Hippocampal formation (tissue), 2 donors: ENCODE data around the gene C6orf89.
A peak's percentile ranks its signal among the peaks of the same experiment; 100 is the strongest.
"Not testable (repeated sequence)": the region's sequence is repeated elsewhere in the genome, so short reads cannot be mapped to it uniquely, and the experiment has no call there.

Experiments used
- DNase-seq, 2 donors: peaks; one replicate each; lab custom pipeline; 2025; lab: John Stamatoyannopoulos, UW

C6orf89 gene

GRCh38 chr6:36888115-36888643 lies 2.4 kb downstream of the C6orf89 start:
- DNase-seq, result no peak

DNA sequence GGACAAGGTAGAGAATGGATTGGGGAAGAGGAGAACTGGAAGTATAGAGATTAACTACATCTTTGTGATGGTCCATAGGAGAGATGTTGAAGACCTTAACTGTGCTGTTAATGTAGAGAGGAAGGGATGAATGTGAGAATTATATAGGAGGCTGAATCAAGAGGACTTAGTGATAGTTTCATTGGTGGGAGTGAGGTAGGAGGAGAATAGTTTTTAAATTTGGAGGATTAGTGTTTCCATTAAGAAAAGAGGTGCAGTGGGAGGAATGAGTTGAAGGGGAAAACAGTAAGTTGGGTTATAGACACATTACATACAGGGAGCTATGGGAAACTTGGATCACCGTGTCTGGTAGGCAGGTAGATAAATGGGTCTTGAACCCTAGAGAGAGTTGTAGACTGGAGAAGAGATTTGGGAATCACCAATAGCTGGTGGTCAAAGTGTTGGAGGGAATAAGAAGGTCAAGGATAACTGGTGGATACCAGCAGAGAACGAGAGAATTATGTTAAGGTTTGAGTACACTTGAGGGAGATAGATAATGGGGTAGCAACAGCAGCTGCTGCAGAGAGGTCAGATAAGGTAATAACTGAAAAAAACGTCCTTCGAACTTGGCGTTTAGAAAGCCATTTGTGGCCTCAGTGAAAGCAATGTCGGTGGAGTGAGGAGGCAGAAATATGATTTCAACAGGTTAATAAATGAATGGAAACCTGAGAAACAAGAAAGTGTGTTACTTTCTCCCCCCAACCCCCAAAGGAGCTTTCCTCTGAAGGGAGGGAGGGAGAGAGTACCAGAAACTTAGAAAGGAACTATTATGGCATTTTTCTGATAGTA lies 3.1 kb downstream of the C6orf89 start:
- no peak for DNase-seq

DNA sequence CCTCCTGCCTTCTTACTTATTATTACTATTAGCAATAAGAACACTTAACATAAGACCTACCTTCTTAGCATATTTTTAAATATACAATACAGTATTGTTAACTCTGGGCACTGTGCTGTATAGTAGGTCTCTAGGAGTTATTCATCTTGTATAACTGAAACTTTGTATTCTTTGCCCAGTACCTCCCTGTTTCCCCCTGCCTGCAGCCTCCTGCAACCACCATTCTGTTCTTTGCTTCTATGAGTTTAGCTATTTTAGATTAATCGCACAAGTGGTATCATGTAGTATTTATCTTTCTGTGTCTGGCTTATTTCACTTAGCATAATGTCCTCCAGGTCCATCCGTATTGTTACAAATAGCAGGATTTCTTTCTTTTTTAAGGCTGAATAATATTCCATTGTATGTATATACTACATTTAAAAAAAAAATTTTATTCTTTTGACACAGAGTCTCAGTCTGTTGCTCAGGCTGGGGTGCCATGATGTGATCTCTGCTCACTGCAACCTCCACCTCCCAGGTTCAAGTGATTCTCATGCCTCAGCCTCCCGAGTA lies 4.4 kb downstream of the C6orf89 start:
- no peak for DNase-seq

GRCh38 chr6:36891153-36891552 lies 5.4 kb downstream of the C6orf89 start:
- not testable (repeated sequence) for DNase-seq

DNA sequence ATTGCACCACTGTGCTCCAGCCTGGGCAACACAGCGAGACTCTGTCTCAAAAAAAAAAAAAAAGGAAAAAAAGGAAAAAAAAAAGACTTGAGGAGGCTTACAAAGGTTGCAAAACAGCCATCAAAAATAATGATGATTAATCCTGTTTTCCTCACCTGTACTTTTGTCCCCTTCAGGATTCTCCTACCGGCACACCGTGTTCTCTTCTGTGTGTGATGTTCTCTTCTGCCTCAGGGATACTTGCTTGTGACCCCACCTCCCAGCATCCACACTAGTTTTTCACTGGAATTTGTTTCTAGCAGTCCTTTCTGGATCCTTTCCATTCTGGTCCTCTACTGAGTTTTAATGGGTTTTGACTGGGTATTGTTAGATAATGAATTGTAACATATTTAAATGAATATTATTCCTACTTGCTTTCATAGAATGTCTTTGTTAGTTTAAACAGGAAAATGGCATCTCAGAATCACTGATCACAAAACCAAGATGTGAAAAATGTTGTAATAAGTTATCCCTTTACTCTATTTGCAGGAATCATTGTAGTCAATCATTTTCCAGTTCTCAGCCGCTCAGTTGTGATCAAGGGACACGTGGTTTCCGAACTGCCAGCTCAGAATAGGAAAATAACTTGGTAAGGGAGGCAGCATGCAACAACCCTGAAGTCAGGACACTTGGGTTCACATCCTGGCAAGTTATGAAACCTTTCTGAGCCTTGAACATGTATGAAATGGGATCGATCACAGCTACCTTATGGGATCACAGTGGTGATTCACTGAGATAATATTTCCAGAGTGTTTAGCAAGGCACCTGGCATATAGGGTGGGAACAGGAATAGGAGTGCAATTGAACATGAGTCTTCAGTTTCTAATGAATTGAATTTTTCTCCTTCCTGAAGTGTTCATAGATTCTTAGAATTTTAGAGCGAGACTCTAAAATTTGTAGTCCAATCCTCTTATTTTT lies 8.5 kb downstream of the C6orf89 start:
- no peak for DNase-seq

DNA sequence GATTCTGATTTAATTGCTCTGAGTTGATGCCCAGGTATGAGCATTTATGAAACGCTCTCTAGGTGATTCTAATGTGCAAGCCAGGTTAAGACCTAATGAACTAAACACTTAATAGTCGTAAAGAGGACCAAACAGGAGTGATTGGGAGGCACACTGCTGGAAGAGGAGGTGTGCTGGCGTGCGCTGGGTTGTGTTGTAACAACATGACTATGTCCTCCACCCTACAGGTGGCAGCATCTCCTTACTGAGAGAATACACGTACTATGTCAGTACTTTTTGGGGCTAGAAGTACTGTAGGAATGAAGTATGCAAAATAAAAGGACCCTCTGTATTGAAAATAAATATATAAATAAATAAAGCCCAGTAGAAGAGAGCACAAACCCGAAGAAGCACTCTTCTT lies 11.9 kb downstream of the C6orf89 start:
- no peak for DNase-seq

DNA sequence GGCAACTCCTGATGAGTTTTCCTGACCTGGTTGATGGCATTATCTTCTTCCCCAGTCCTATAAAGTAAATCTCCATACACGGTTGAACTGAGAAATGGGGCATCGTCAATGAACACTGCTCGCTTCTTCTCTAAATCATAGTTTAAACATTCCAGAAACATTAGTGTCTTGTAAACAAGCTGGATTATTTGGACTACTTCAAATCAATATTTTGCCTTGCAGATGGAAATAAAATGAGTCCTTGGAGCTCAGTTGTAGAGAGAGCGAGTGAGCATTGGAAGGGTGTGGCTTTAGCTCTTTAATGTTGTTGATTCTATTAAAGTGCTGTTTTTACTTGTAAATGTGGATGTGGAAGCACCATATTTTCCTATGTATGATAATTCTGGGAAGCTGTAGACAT lies 18.4 kb downstream of the C6orf89 start:
- no peak for DNase-seq

DNA sequence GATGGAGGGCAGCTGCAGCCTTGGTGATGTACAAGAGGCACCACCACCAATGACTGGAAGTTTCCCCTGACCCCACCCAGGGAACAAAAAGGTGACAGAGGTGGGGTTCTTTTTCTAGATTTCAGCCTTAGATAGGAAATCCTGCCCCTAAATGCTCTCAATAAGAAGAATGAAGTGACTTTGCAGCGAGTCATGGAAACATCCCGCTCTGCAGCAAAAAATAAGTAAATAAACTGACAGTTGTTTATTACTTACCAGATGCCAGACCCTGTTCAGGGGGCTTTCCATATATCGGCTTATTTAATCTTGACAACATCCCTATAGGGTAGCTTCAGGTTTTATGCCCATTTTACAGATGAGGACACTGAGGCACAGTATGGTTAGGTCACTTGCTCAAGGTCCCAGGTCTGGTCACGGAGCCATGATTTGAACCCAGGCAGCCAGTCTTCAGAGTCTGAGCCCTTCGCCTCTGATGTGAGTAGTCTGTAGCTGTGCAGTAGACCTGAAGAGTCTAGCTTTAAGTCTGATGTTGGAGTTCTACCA lies 19.2 kb downstream of the C6orf89 start:
- DNase-seq, result no peak

DNA sequence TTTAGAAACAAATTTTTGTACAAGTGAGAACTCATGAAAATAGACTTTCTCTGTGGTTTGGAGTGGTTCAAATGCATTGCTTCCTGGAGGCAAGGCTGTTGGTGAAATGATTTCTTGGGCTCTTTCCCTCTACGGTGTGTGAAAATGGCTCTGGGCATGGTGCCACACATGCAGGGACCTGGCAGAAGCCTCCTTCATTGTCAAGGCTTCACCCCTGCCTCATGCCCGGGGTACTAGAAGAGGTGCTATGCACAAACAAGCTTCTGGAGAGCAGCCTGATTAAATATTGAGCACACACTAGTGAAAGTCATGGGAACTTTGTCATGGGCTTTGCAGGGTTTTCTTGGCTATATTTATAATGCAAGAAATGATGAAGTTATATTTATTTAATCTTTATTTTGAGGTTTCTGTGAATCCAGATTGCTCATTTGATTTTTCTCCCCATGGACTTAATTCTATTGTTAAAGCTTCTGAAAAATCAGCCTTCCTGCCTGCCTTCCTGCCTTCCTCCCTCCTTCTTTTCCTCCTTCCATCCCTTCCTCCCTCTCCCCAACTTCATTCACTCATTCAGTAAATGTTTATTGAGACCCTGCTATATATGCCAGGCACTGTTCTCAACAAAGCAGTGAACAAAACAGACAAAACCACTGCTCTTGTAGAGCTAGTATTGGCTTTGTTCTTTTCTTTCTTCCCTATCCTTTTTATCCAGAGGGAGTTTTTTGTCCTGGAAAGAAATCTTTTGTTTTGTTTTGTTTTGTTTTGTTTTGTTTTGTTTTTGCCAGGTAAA lies 21.0 kb downstream of the C6orf89 start:
- DNase-seq, result peak in 1 of 2 donors; percentile 10

DNA sequence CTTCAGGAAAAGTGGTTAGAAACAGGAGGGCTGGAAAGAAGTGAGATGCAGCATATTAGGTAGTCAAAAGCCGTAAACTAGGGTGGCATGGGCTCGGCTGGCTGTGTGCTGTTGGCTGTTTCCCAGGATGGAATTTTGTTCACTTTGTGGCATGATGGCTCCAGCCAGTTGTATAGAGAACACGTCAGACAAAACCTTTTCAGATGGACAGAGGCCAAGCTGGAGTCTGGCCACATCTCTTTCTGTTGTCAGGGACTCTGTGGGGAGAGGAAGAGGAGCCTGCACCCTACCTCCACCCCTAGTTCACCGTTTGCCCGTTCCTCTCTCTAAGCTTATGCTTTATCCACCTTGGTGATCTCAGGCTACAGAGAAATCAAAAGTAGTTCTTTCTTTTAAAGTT lies 22.0 kb downstream of the C6orf89 start:
- DNase-seq, result peak in 1 of 2 donors; percentile 23

DNA sequence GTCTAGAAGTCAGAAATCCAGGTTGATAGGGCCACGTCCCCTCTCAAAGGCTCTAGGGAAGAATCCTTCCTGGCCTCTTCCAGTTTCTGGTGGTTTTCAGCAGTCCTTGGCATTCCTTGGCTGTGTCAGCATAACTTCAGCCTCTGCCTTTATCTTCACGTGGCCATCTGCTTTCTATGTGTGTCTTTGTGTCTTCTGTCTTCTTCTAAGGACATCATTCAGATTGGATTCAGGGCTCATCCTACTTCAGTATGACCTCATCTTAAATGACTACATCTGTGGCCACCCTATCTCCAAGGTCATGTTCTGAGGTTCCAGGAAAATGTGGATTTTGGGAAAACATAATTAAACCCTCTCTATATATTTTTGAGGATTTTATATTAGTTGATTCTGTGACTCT lies 23.0 kb downstream of the C6orf89 start:
- no peak for DNase-seq

GRCh38 chr6:36912030-36912454 lies 26.3 kb downstream of the C6orf89 start:
- no peak for DNase-seq

DNA sequence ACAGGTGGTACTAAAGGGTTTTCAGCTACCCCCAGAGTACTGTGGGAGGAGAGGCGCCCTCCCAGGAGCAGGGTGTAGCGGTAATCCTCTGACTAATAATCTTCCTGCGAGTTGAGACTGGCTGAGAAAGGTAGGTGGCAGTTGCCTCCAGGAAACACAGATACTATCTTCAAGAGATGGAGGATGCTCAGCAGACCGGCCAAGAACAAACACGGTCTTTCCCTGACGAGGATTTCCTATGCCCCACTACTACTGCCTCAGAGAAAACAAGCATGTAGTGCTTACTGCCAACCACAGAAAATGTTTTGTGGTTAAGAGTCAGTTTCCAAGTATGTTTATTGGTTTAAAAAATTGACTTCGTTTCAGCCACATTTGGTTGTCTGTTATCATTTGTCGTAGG lies 26.8 kb downstream of the C6orf89 start:
- no peak for DNase-seq

DNA sequence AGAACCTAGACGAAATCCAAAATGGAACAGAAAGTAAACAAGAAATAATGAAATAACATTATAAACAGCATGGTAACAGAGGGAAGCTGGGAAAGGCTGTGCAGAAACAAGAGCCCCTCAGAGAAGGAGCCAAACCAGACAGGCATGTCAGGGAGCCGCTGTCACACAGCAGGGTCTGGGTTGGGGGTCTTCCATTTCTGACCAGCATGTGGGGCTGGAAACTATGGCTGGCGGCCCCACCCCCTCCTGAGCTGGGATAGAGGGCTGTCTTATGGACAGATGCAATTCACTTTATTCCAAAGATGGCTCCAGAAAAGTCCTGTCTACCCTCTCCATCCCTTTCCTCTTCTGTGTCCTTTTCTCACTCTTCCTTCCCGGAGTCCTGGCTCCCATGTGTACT lies 27.3 kb downstream of the C6orf89 start:
- DNase-seq, result no peak

DNA sequence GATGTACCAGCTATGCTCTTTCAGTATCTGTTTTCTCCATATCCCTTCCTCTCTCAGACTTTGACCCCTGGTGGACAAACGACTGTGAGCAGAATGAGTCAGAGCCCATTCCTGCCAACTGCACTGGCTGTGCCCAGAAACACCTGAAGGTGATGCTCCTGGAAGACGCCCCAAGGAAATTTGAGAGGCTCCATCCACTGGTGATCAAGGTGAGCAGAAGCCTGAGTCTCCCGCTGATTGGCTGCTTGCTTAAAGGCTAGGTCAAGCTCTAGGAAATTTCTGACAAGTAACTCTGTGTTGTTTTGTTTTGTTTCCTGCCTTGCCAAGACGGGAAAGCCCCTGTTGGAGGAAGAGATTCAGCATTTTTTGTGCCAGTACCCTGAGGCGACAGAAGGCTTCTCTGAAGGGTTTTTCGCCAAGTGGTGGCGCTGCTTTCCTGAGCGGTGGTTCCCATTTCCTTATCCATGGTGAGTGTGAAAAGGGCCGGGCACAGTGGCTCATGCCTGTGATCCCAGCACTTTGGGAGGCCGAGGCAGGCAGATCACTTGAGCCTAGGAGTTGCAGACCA lies 28.6 kb downstream of the C6orf89 start:
- no peak for DNase-seq

DNA sequence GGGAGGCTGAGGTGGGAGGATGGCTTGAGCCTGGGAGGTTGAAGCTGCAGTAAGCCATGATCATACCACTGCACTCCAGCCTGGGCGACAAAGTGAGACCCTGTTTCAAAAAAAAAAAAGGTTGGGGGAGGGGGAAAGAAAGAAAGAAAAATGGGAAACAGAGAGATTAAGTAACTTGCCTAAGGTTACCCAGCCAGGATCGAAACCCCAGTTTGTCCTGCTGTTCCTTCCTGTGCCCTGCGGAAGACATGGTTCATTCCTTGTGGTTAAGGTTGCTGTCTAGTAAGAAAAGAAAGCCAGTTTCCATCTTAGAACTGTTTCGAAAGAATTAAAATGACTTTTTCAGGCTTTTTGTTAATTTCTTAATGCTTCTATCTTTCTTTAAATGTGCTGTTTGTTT lies 29.8 kb downstream of the C6orf89 start:
- no peak for DNase-seq

DNA sequence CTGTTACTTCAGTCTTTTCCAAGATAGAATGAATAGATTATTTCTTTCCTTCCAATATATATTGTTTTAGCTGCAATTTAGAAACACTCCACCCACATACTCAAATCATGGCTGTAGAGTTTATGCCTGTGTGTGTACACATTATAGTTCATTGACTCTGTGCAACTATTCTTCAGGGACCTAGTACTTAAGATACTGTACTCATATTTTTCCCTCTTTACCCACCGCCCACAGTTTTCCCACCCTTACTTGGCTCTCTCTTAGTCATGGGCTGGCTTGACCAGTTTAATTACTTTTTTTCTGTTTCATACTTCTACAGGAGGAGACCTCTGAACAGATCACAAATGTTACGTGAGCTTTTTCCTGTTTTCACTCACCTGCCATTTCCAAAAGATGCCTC lies 30.4 kb downstream of the C6orf89 start:
- no peak for DNase-seq

- DNase-seq, result no peak
These were observed 31.9 kb downstream of the C6orf89 start for GRCh38 chr6:36917541-36918193.

- no peak for DNase-seq
These were observed 34.3 kb downstream of the C6orf89 start for GRCh38 chr6:36920049-36920448.

DNA sequence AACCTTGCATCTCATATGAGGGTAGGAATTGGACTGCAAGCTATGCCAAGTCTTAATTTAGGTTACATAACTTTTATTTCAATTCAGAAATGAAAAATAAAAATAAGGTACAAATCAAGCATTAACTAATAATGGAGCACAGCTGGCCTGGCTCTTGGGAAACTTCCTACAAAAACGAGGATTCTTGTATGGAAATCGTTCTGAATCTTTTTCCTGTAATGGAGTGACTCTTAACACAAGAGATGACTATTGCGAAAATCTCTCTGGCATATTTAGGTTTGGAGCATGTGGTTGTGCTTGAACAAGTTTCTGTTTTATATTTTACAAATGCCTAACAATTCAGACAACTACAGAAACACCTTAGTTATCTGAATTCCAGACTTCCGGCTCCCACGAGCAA lies 34.8 kb downstream of the C6orf89 start:
- DNase-seq, result no peak
